Memory B cell (primary cell): ENCODE measurements around the gene RIPK3.
"Not testable (repeated sequence)": the region's sequence is repeated elsewhere in the genome, so short reads cannot be mapped to it uniquely, and the experiment has no call there.

Experiments
- ATAC-seq: fragments of 150-1000 bp; cut with Tn5 transposase; 2 replicates; pipeline ENCODE4 v1.10.0; 2021; ENCODE audit warnings: low read depth, mild to moderate bottlenecking, moderate library complexity
- DNase-seq, 2 donors: peaks; one replicate each; pipeline ENCODE4 v3.0.0; 2022; ENCODE audit warnings: low spot score in 2 of 2
- H3K27ac Mint-ChIP-seq: one replicate; pipeline ENCODE4 v1.8.0; 2022; ENCODE audit warnings: mild to moderate bottlenecking, moderate library complexity, mixed read lengths
- H3K27me3 Mint-ChIP-seq: one replicate; pipeline ENCODE4 v1.8.0; 2022; ENCODE audit warnings: mixed read lengths
- H3K36me3 Mint-ChIP-seq: one replicate; pipeline ENCODE4 v1.8.0; 2022; ENCODE audit warnings: mild to moderate bottlenecking, mixed read lengths
- H3K4me1 Mint-ChIP-seq: one replicate; pipeline ENCODE4 v1.8.0; 2022; ENCODE audit warnings: mixed read lengths
- H3K4me3 Mint-ChIP-seq: one replicate; pipeline ENCODE4 v1.8.0; 2022; ENCODE audit warnings: mild to moderate bottlenecking, moderate library complexity, mixed read lengths
- H3K9me3 Mint-ChIP-seq: one replicate; pipeline ENCODE4 v1.8.0; 2022; ENCODE audit warnings: mixed read lengths

RIPK3 gene

DNA sequence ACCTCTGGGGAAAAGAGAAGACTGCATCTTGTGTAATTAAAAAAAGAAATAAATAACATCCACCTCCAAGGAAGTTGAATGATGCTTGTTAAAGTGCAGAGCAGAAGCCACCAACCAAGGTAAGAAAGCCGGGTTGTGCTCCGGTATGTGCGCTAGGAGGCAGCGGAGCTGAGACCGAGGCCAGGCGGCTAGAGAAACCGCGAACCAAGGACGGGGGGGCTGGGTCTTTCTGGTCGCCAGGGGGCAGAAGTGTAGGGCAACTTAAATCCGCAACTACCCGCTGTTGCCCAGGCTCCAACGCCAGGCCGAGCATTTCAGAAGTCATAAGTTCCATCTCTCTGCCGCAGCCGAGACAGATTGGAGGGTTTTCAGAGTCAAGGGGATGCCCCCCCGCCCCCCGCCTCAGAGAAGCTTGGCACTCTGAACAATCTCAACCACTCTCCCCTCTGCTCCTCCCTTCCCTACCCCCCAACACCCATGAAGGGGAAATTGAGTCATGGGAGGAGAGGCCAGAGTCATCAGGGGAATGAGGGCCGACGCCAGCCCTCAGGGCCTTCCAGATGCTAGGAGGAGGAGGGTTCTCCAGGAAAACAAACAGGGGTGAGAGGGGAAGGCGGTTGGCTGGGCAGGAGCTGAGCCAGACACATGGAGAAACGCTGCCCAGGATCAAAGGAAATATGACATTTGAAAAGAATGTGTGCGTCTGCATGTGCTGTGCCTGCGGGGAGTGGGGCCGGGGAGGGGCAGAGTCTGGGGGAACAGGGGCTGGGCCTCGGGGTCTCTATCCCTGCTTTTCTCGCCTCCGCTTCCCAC, 26.0 kb upstream of the RIPK3 start:
- Mint-ChIP-seq H3K27me3 (peaks cover 15% of the 10 kb centered on the region), H3K27ac (peak overlapping the region; percentile 84), H3K9me3 (no peaks in the 10 kb centered on the region), H3K36me3 (no peaks in the 10 kb centered on the region), H3K4me3 (peak overlapping the region; percentile 92), H3K4me1 (peaks cover 29% of the 10 kb centered on the region)
- ATAC-seq (peak; percentile 62), DNase-seq (peak; percentile 74 to 77)

DNA sequence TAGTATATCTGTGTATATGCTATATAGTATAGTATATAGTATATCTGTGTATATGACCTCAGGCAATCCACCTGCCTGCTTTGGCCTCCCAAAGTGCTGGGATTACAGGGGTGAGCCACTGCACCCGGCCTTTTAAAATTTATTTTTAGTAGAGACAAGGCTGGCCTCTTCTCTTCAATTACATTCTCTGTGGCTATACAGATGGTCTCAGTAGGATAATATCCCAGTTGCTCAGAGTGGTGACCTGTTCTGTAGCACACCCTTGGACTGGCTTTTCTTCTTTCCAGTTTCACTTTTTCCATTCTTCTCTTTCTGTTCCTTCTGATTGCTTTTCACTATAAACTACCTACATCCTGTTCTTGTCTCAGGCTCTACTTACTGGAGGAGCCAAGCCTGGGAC, 25.1 kb upstream of the RIPK3 start:
- DNase-seq (no peak), ATAC-seq (no peak)
- no peak overlapping the region for H3K27ac Mint-ChIP-seq
- peaks cover 15% of the 10 kb centered on the region for H3K27me3 Mint-ChIP-seq
- H3K9me3 Mint-ChIP-seq: no peaks in the 10 kb centered on the region
- H3K4me3 Mint-ChIP-seq: no peak overlapping the region
- H3K36me3 Mint-ChIP-seq: no peaks in the 10 kb centered on the region
- peaks cover 29% of the 10 kb centered on the region for H3K4me1 Mint-ChIP-seq

DNA sequence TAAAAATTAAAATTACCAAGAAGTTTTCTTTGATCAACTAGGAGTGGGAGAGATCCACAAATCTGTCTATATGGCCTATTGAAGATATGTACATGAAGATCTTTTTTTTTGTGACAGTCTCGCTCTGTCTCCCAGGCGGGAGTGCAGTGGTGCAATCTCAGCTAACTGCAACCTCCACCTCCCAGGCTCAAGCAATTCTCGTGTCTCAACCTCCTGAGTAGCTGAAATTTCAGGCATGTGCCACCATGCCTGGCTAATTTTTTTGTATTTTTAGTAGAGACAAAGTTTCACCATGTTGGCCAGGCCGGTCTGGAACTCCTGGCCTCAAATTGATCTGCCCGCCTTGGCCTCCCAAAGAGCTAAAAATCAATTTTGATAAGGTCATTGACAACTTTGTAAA, 23.6 kb upstream of the RIPK3 start:
- DNase-seq: no peak
- Mint-ChIP-seq H3K4me3 (no peak overlapping the region), H3K9me3 (no peaks in the 10 kb centered on the region), H3K4me1 (peaks cover 26% of the 10 kb centered on the region), H3K27ac (no peak overlapping the region), H3K36me3 (no peaks in the 10 kb centered on the region), H3K27me3 (peaks cover 15% of the 10 kb centered on the region)
- no peak for ATAC-seq

DNA sequence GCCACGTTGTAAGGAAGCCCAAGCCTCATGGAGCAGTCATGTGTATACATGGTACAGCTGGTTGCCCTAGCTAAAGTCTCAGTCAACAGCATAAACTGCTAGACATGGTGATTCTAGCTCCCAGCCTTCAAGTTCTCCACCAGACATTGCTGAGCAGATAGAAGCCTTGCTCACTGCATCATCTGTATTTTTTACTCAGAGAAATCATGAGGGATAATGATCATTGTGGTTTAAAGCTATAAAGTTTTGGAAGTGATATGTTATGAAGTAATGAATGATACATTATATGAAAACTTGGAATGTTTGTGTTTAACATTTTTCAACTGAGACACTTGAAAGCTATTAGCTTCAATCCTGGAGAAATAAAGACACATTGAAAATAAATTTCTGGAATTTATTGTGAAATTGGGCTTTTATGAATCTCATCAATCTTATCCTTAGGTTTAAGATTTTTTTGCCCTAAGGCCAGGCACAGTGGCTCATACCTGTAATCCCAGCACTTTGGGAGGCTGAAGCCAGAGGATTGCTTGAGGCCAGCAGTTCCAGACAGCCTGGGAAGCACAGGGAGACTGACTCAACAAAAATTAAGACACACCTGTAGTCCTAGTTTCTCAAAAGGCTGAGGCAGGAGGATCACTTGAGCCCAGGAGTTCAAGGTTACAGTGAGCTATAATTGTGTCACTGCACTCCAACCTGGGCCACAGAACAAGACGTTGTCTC, 22.6 kb upstream of the RIPK3 start:
- ATAC-seq (no peak), DNase-seq (no peak)
- no peak overlapping the region for H3K27ac Mint-ChIP-seq
- peaks cover 16% of the 10 kb centered on the region for H3K4me1 Mint-ChIP-seq
- peaks cover 10% of the 10 kb centered on the region for H3K27me3 Mint-ChIP-seq
- no peaks in the 10 kb centered on the region for H3K36me3 Mint-ChIP-seq
- no peak overlapping the region for H3K4me3 Mint-ChIP-seq
- no peaks in the 10 kb centered on the region for H3K9me3 Mint-ChIP-seq

DNA sequence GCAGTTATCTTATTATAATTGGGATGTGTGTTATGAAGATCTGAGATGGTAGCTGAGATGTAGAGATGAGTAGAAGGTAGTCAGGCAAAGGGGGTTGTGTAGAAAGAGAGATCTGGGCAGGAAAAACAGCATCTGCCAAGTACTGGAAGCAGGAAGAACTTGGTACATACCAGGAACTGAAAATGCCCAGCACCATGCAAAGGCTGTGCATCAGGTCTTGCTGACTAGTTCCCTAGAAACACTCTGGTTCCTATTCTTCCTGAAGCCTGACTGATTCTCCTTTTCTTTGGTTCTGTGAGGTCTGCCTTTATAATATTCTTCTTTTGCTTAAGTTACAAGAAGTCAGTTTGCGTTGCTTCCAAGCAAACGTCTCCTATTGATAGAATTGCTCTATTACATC, 21.5 kb upstream of the RIPK3 start:
- peaks cover 8% of the 10 kb centered on the region for H3K4me1 Mint-ChIP-seq
- no peak overlapping the region for H3K4me3 Mint-ChIP-seq
- ATAC-seq: no peak
- no peak for DNase-seq
- H3K27me3 Mint-ChIP-seq: peaks cover 9% of the 10 kb centered on the region
- no peak overlapping the region for H3K27ac Mint-ChIP-seq
- no peaks in the 10 kb centered on the region for H3K36me3 Mint-ChIP-seq
- no peaks in the 10 kb centered on the region for H3K9me3 Mint-ChIP-seq

DNA sequence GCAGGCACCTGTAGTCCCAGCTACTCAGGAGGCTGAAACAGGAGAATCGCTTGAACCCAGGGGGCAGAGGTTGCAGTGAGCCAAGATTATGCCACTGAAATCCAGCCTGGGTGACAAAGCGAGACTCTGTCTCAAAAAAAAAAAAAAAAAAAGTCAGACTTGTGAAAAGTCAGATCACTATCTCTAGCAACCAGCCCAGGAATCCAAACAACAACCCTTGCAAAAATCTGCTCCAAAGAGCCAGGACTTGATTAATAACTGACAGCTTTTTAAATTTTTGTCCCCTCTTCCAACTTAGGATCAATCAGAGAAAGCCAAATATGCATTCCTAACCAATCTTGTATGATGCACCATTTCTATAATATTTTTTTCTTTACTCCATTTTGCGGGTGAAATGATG, 20.5 kb upstream of the RIPK3 start:
- no peak overlapping the region for H3K4me3 Mint-ChIP-seq
- no peaks in the 10 kb centered on the region for H3K36me3 Mint-ChIP-seq
- ATAC-seq (no peak), DNase-seq (no peak)
- no peaks in the 10 kb centered on the region for H3K9me3 Mint-ChIP-seq
- peaks cover 9% of the 10 kb centered on the region for H3K27me3 Mint-ChIP-seq
- no peak overlapping the region for H3K27ac Mint-ChIP-seq
- peaks cover 3% of the 10 kb centered on the region for H3K4me1 Mint-ChIP-seq

DNA sequence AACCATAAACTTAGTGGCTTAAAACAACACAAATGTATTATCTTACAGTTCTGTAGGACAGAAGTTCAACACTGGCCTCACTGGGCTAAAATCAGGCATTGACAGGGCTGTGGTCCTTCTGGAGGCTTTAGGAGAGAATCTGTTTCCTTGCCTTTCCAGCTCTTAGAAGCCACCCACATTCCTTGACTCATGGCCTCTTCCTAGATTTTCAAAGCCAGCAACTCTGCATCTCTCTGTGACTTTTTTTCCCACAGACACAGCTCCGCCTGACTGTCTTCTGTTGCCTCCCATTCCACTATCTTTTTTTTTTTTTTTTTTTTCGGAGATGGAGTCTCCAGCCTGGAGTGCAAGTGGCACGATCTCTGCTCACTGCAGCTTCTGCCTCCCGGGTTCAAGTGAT, 16.4 kb upstream of the RIPK3 start:
- H3K9me3 Mint-ChIP-seq: no peaks in the 10 kb centered on the region
- no peaks in the 10 kb centered on the region for H3K36me3 Mint-ChIP-seq
- no peak overlapping the region for H3K4me3 Mint-ChIP-seq
- ATAC-seq (no peak), DNase-seq (no peak)
- peaks cover 5% of the 10 kb centered on the region for H3K4me1 Mint-ChIP-seq
- no peak overlapping the region for H3K27ac Mint-ChIP-seq
- H3K27me3 Mint-ChIP-seq: peaks cover 14% of the 10 kb centered on the region

DNA sequence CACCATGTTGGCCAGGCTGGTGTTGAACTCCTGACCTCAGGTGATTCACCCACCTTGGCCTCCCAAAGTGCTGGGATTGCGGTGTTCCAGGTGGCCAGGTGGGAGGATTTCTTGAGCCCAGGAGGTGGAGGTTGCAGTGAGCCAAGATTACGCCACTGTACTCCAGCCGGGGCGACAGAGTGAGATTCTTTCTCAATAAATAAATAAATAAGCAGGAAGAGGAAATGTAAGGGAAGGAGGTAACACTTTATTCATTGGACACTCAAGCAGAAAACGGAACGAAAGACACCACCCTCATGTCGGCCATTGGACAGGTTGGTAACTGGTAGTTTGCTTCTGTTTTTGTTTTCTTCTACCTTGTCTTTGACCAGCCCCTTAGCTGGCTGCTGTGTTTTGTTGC, 15.2 kb upstream of the RIPK3 start:
- Mint-ChIP-seq H3K9me3 (no peaks in the 10 kb centered on the region), H3K4me1 (peaks cover 5% of the 10 kb centered on the region), H3K4me3 (no peak overlapping the region), H3K27me3 (peaks cover 18% of the 10 kb centered on the region), H3K27ac (no peak overlapping the region), H3K36me3 (no peaks in the 10 kb centered on the region)
- ATAC-seq: no peak
- DNase-seq: no peak

DNA sequence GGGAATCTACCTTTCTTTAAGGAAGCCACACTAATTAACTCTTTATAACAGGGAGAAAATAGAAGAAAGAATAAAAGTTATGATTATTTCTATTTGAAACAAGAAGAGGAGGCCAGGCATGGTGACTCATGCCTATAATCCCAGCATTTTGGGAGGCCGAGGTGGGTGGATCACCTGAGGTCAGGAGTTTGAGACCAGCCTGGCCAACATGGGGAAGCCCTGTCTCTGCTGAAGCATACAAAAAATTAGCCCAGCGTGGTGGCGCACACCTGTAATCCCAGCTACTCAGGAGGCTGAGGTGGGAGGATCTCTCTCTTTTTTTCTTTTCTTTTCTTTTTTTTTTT, 14.7 kb upstream of the RIPK3 start:
- not testable (repeated sequence) for ATAC-seq, H3K4me1 Mint-ChIP-seq
- H3K27me3 Mint-ChIP-seq: peaks cover 23% of the 10 kb centered on the region

DNA sequence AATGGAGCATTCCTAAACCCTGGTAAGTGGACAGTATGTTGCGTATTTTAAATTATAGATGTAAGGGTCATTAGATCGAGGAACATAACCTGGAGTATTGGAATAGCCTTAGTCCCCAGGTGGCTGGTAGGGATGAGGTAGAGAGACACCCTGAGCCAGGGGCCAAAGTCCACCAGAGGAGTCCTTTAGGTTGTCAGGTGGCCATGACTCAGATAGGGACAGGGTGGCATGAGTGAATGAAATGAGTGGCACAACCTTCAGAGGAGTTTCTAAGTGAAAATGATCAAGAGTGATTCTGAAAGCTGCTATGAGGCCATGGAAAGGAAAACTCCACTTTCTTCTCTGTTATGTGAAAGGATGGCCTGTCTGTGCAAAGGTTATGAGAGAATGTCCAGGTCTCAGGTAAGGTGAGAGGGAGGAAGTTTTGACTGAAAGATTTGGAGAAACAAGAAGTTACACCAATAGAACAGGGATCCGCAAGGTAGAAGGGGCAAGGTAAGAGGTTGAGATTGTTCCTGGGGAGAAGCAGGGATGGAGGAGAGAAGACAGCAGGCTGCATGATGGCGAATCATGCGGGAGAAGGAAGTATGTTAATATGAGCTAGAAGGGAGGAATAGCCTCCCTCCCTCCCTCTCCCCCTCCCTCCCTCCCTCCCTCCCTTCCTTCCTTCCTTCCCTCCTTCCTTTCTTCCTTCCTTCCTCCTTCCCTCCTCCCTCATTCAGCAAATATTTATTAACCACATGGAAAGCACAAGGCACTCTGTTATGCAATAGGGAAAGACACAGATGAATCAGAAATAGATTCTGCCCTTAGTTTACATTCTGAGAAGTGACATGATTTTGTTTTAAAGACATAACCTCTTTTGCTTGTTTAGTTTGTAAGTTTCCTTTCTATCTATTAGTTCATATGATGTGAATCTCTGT, 14.0 kb upstream of the RIPK3 start:
- Mint-ChIP-seq H3K27me3 (peaks cover 25% of the 10 kb centered on the region), H3K4me1 (peaks cover 5% of the 10 kb centered on the region), H3K36me3 (peaks cover 2% of the 10 kb centered on the region), H3K27ac (no peak overlapping the region), H3K4me3 (no peak overlapping the region), H3K9me3 (no peaks in the 10 kb centered on the region)
- no peak for ATAC-seq
- no peak for DNase-seq

More for the DNA sequence above, 14.7 kb upstream of the RIPK3 start:
- H3K4me3 Mint-ChIP-seq, H3K27ac Mint-ChIP-seq, H3K9me3 Mint-ChIP-seq, DNase-seq, H3K36me3 Mint-ChIP-seq: not testable (repeated sequence)

DNA sequence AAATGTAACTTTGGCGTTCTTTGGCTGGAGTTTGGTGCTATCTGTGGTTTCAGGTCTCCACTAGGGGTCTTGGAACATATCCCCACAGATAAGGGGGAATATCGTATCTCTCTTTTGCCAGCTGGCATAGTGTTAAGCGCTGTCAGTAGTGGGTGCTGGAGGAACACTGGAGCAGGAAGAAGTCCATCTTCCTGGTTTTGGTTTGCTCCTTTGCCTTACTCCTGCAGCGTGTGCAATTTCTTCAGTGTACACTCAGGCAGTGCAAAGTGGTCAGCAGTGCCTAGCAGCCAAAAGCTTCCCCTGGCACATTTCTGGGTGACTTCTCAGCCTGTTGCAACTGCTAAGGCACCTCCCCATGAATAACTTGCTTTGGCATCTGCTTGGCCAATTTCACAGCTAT, 11.7 kb upstream of the RIPK3 start:
- Mint-ChIP-seq H3K9me3 (no peaks in the 10 kb centered on the region), H3K27me3 (peaks cover 26% of the 10 kb centered on the region), H3K4me1 (peaks cover 5% of the 10 kb centered on the region), H3K4me3 (no peak overlapping the region), H3K27ac (no peak overlapping the region), H3K36me3 (peaks cover 2% of the 10 kb centered on the region)
- no peak for ATAC-seq
- DNase-seq: no peak

DNA sequence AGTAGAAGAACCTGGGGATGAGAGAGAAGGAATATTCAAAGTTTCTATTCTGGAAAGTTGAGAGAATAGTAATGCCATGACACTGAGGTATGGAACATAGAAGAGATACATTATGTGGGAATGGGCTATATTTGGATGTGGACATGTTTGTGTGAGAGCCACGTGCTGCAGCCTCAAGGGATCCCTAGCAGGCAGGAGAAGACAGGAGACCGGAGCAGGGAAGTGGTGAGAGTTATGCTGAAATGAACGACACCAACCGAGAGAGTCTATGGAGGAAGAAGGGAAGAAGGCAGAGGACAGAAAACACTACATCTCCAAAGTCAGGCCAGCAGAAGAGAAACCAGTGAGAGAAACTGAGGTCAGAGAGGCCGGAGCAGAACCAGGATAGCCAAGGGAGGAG, 10.0 kb upstream of the RIPK3 start:
- Mint-ChIP-seq H3K4me3 (no peak overlapping the region), H3K36me3 (peaks cover 2% of the 10 kb centered on the region), H3K4me1 (peaks cover 5% of the 10 kb centered on the region), H3K9me3 (no peaks in the 10 kb centered on the region), H3K27ac (no peak overlapping the region), H3K27me3 (peaks cover 31% of the 10 kb centered on the region)
- DNase-seq: no peak
- no peak for ATAC-seq

DNA sequence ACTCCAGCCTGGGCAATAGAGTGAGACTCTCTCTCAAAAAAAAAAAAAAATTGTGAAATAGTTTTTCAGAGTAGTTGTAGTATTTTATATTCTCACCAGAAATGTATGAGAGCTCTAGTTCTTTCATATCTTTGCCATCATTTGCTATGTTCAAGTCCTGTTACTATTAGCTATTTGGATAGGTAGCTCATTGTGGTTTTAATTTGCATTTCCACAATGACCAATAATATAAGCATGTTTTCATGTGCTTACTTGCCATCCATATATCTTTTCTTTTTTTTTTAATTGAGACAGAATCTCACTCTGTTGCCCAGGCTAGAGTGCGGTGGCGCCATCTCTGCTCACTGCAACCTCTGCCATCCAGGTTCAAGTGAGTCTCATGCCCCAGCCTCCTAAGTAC, 8.4 kb upstream of the RIPK3 start:
- ATAC-seq: no peak
- Mint-ChIP-seq H3K27me3 (peaks cover 27% of the 10 kb centered on the region), H3K36me3 (peaks cover 2% of the 10 kb centered on the region)

DNA sequence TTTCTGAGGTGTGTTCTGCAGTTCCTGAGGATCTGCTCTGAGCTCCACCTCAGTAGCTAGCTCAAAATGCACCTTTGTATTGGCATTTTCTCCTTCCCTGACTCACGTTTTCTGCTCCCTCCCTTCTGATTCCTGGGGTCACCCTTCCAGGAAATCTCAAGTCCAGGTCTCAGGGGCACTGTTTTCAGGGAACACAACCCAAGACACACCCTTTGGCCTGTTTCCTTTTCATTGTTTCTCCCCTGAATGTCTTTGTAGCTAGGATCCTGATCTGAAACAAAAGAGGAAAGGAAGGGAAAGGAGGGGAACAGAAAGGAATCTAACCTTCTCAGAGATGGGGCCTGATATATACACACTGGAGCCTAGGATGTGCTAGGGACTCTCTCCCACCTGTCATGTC, 7.3 kb upstream of the RIPK3 start:
- H3K4me3 Mint-ChIP-seq: no peak overlapping the region
- DNase-seq: no peak
- no peaks in the 10 kb centered on the region for H3K4me1 Mint-ChIP-seq
- peaks cover 2% of the 10 kb centered on the region for H3K36me3 Mint-ChIP-seq
- H3K27ac Mint-ChIP-seq: no peak overlapping the region
- no peaks in the 10 kb centered on the region for H3K9me3 Mint-ChIP-seq
- H3K27me3 Mint-ChIP-seq: peaks cover 25% of the 10 kb centered on the region
- no peak for ATAC-seq

More for the DNA sequence above, 8.4 kb upstream of the RIPK3 start:
- Mint-ChIP-seq H3K27ac (no peak overlapping the region), H3K4me1 (no peaks in the 10 kb centered on the region), H3K9me3 (no peaks in the 10 kb centered on the region), H3K4me3 (no peak overlapping the region)
- no peak for DNase-seq
